WTC11 (cell line): ENCODE measurements around the gene BFSP2. TPM values are rescaled to one million over a fixed set of nuclear protein-coding genes. Genes with fewer than 3 reads are reported as not detected.

ENCODE experiments used
- ATAC-seq: fragments of 200-7000 bp; cut with Tn5 transposase; 2 replicates; pipeline ENCODE4 v1.10.0; 2021; ENCODE audit warnings: mild to moderate bottlenecking, moderate library complexity
- CTCF ChIA-PET: fragments of 300-600 bp; sonication (Branson Sonifier 250); formaldehyde crosslinking; loops from one replicate; lab custom pipeline; 2021; ENCODE audit warnings: antibody characterized with exemption; lab: Charles Lee
- POLR2A ChIA-PET: fragments of 350-600 bp; sonication (Branson Sonifier 250); formaldehyde crosslinking; loops from one replicate; lab custom pipeline; 2021; ENCODE audit warnings: antibody characterized with exemption; lab: Charles Lee
- DNase-seq: peaks from one replicate; pipeline ENCODE4 v3.0.0; 2021; ENCODE audit warnings: low spot score
- H3K27ac Mint-ChIP-seq: 2 replicates; pipeline ENCODE4 v1.8.0; 2021; ENCODE audit warnings: mixed read lengths
- H3K27me3 Mint-ChIP-seq: 2 replicates; pipeline ENCODE4 v1.8.0; 2021; ENCODE audit warnings: low read depth, mild to moderate bottlenecking, moderate library complexity, mixed read lengths
- H3K36me3 Mint-ChIP-seq: 2 replicates; pipeline ENCODE4 v1.8.0; 2021; ENCODE audit warnings: mixed read lengths
- H3K4me1 Mint-ChIP-seq: 2 replicates; pipeline ENCODE4 v1.8.0; 2022; ENCODE audit warnings: mixed read lengths
- H3K4me3 Mint-ChIP-seq: 2 replicates; pipeline ENCODE4 v1.8.0; 2021; ENCODE audit warnings: mild to moderate bottlenecking, moderate library complexity, mixed read lengths
- H3K9me3 Mint-ChIP-seq: 2 replicates; pipeline ENCODE4 v1.8.0; 2021; ENCODE audit warnings: mixed read lengths
- ATF1 ChIP-seq: sonication (generic); formaldehyde crosslinking; IDR thresholded peaks from 2 replicates; pipeline ENCODE4 v1.8.1; 2023; ENCODE audit warnings: mild to moderate bottlenecking, moderate library complexity, missing genetic modification reagents
- FOXK1 ChIP-seq: sonication (generic); formaldehyde crosslinking; IDR thresholded peaks from 2 replicates; pipeline ENCODE4 v1.8.0; 2022; ENCODE audit warnings: mild to moderate bottlenecking, moderate library complexity, missing genetic modification reagents
- NR2C2 ChIP-seq: sonication (generic); formaldehyde crosslinking; IDR thresholded peaks from 2 replicates; pipeline ENCODE4 v1.8.0; 2022; ENCODE audit warnings: mild to moderate bottlenecking, missing genetic modification reagents
- ZNF121 ChIP-seq: sonication (generic); formaldehyde crosslinking; IDR thresholded peaks from 2 replicates; pipeline ENCODE4 v1.8.0; 2023; ENCODE audit warnings: missing genetic modification reagents
- total RNA-seq: library from RNA; stranded (reverse); gene quantifications from 3 replicates; pipeline ENCODE4 v1.2.3, GENCODE V29; 2021
- TF ChIP-seq, protein P1 (sequence below): sonication (generic); formaldehyde crosslinking; IDR thresholded peaks from 2 replicates; pipeline ENCODE4 v1.8.0; 2022; ENCODE audit warnings: missing genetic modification reagents
- TF ChIP-seq, protein P2 (sequence below): sonication (generic); formaldehyde crosslinking; conservative IDR thresholded peaks from 2 replicates; pipeline ENCODE4 v1.8.1; 2022; ENCODE audit warnings: mild to moderate bottlenecking, missing genetic modification reagents
- TF ChIP-seq, protein P3 (sequence below): sonication (generic); formaldehyde crosslinking; IDR thresholded peaks from 2 replicates; pipeline ENCODE4 v1.8.0; 2023; ENCODE audit warnings: mild to moderate bottlenecking, missing genetic modification reagents
- TF ChIP-seq, protein P4 (sequence below): fragments of 250-450 bp; sonication (Bioruptor Pico); IDR thresholded peaks from 2 replicates; pipeline ENCODE4 v1.9.0; 2021; ENCODE audit warnings: moderate library complexity, mild to moderate bottlenecking, inconsistent platforms, borderline replicate concordance
- TF ChIP-seq, protein P5 (sequence below): sonication (generic); formaldehyde crosslinking; IDR thresholded peaks from 2 replicates; pipeline ENCODE4 v1.8.1; 2023; ENCODE audit warnings: mild to moderate bottlenecking, missing genetic modification reagents, moderate library complexity
- TF ChIP-seq, protein P6 (sequence below): fragments of 250-450 bp; sonication (Bioruptor Pico); IDR thresholded peaks from 2 replicates; pipeline ENCODE4 v1.9.0; 2021; ENCODE audit warnings: mild to moderate bottlenecking
- TF ChIP-seq, protein P7 (sequence below): sonication (generic); formaldehyde crosslinking; IDR thresholded peaks from 2 replicates; pipeline ENCODE4 v1.8.1; 2023; ENCODE audit warnings: mild to moderate bottlenecking, missing genetic modification reagents
- TF ChIP-seq, protein P8 (sequence below): sonication (generic); formaldehyde crosslinking; IDR thresholded peaks from 2 replicates; pipeline ENCODE4 v1.8.1; 2022; ENCODE audit warnings: mild to moderate bottlenecking, missing genetic modification reagents, moderate library complexity, borderline replicate concordance
- TF ChIP-seq, protein P9 (sequence below): fragments of 250-450 bp; sonication (Bioruptor Pico); IDR thresholded peaks from 2 replicates; pipeline ENCODE4 v1.8.0; 2021; ENCODE audit warnings: mild to moderate bottlenecking

BFSP2 gene
- total RNA-seq, 1 experiment from 2014 or later = not detected

DNA sequence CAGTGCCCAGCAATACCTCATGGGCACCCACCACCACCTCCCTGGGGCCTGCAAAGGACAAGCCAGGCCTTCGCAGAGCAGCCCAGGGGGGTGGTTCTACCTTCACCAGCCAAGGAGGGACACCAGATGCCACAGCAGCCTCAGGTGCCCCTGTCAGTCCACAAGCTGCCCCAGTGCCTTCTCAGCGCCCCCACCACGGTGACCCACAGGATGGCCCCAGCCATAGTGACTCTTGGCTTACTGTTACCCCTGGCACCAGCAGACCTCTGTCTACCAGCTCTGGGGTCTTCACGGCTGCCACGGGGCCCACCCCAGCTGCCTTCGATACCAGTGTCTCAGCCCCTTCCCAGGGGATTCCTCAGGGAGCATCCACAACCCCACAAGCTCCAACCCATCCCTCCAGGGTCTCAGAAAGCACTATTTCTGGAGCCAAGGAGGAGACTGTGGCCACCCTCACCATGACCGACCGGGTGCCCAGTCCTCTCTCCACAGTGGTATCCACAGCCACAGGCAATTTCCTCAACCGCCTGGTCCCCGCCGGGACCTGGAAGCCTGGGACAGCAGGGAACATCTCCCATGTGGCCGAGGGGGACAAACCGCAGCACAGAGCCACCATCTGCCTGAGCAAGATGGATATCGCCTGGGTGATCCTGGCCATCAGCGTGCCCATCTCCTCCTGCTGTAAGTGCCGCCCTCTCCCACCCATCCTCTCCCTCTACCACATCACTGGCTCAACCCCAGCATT is 19.2 kb upstream of the BFSP2 start:
- TF ChIP-seq, protein P1, sequence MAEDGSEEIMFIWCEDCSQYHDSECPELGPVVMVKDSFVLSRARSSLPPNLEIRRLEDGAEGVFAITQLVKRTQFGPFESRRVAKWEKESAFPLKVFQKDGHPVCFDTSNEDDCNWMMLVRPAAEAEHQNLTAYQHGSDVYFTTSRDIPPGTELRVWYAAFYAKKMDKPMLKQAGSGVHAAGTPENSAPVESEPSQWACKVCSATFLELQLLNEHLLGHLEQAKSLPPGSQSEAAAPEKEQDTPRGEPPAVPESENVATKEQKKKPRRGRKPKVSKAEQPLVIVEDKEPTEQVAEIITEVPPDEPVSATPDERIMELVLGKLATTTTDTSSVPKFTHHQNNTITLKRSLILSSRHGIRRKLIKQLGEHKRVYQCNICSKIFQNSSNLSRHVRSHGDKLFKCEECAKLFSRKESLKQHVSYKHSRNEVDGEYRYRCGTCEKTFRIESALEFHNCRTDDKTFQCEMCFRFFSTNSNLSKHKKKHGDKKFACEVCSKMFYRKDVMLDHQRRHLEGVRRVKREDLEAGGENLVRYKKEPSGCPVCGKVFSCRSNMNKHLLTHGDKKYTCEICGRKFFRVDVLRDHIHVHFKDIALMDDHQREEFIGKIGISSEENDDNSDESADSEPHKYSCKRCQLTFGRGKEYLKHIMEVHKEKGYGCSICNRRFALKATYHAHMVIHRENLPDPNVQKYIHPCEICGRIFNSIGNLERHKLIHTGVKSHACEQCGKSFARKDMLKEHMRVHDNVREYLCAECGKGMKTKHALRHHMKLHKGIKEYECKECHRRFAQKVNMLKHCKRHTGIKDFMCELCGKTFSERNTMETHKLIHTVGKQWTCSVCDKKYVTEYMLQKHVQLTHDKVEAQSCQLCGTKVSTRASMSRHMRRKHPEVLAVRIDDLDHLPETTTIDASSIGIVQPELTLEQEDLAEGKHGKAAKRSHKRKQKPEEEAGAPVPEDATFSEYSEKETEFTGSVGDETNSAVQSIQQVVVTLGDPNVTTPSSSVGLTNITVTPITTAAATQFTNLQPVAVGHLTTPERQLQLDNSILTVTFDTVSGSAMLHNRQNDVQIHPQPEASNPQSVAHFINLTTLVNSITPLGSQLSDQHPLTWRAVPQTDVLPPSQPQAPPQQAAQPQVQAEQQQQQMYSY (CRISPR knock-in tag) = no peak
- TF ChIP-seq NR2C2 (CRISPR knock-in tag) (no peak), ZNF121 (no peak), ATF1 (CRISPR knock-in tag) (no peak), FOXK1 (no peak)
- TF ChIP-seq, protein P2, sequence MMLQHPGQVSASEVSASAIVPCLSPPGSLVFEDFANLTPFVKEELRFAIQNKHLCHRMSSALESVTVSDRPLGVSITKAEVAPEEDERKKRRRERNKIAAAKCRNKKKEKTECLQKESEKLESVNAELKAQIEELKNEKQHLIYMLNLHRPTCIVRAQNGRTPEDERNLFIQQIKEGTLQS (CRISPR knock-in tag) = no peak
- TF ChIP-seq, protein P3, sequence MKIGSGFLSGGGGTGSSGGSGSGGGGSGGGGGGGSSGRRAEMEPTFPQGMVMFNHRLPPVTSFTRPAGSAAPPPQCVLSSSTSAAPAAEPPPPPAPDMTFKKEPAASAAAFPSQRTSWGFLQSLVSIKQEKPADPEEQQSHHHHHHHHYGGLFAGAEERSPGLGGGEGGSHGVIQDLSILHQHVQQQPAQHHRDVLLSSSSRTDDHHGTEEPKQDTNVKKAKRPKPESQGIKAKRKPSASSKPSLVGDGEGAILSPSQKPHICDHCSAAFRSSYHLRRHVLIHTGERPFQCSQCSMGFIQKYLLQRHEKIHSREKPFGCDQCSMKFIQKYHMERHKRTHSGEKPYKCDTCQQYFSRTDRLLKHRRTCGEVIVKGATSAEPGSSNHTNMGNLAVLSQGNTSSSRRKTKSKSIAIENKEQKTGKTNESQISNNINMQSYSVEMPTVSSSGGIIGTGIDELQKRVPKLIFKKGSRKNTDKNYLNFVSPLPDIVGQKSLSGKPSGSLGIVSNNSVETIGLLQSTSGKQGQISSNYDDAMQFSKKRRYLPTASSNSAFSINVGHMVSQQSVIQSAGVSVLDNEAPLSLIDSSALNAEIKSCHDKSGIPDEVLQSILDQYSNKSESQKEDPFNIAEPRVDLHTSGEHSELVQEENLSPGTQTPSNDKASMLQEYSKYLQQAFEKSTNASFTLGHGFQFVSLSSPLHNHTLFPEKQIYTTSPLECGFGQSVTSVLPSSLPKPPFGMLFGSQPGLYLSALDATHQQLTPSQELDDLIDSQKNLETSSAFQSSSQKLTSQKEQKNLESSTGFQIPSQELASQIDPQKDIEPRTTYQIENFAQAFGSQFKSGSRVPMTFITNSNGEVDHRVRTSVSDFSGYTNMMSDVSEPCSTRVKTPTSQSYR (CRISPR knock-in tag) = no peak
- TF ChIP-seq, protein P4, sequence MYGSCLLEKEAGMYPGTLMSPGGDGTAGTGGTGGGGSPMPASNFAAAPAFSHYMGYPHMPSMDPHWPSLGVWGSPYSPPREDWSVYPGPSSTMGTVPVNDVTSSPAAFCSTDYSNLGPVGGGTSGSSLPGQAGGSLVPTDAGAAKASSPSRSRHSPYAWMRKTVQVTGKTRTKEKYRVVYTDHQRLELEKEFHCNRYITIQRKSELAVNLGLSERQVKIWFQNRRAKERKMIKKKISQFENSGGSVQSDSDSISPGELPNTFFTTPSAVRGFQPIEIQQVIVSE (CRISPR knock-in tag) = no peak
- TF ChIP-seq, protein P5, sequence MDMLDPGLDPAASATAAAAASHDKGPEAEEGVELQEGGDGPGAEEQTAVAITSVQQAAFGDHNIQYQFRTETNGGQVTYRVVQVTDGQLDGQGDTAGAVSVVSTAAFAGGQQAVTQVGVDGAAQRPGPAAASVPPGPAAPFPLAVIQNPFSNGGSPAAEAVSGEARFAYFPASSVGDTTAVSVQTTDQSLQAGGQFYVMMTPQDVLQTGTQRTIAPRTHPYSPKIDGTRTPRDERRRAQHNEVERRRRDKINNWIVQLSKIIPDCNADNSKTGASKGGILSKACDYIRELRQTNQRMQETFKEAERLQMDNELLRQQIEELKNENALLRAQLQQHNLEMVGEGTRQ = no peak
- TF ChIP-seq, protein P6, sequence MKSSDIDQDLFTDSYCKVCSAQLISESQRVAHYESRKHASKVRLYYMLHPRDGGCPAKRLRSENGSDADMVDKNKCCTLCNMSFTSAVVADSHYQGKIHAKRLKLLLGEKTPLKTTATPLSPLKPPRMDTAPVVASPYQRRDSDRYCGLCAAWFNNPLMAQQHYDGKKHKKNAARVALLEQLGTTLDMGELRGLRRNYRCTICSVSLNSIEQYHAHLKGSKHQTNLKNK (CRISPR knock-in tag) = no peak
- TF ChIP-seq, protein P7, sequence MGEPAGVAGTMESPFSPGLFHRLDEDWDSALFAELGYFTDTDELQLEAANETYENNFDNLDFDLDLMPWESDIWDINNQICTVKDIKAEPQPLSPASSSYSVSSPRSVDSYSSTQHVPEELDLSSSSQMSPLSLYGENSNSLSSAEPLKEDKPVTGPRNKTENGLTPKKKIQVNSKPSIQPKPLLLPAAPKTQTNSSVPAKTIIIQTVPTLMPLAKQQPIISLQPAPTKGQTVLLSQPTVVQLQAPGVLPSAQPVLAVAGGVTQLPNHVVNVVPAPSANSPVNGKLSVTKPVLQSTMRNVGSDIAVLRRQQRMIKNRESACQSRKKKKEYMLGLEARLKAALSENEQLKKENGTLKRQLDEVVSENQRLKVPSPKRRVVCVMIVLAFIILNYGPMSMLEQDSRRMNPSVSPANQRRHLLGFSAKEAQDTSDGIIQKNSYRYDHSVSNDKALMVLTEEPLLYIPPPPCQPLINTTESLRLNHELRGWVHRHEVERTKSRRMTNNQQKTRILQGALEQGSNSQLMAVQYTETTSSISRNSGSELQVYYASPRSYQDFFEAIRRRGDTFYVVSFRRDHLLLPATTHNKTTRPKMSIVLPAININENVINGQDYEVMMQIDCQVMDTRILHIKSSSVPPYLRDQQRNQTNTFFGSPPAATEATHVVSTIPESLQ (CRISPR knock-in tag) = no peak
- TF ChIP-seq, protein P8, sequence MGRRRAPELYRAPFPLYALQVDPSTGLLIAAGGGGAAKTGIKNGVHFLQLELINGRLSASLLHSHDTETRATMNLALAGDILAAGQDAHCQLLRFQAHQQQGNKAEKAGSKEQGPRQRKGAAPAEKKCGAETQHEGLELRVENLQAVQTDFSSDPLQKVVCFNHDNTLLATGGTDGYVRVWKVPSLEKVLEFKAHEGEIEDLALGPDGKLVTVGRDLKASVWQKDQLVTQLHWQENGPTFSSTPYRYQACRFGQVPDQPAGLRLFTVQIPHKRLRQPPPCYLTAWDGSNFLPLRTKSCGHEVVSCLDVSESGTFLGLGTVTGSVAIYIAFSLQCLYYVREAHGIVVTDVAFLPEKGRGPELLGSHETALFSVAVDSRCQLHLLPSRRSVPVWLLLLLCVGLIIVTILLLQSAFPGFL = no peak
- TF ChIP-seq, protein P9, sequence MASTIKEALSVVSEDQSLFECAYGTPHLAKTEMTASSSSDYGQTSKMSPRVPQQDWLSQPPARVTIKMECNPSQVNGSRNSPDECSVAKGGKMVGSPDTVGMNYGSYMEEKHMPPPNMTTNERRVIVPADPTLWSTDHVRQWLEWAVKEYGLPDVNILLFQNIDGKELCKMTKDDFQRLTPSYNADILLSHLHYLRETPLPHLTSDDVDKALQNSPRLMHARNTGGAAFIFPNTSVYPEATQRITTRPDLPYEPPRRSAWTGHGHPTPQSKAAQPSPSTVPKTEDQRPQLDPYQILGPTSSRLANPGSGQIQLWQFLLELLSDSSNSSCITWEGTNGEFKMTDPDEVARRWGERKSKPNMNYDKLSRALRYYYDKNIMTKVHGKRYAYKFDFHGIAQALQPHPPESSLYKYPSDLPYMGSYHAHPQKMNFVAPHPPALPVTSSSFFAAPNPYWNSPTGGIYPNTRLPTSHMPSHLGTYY (CRISPR knock-in tag) = no peak
- H3K4me1 Mint-ChIP-seq = peaks cover 25% of the 10 kb centered on the region
- no peak for DNase-seq
- no peaks in the 10 kb centered on the region for H3K36me3 Mint-ChIP-seq
- ChIA-PET CTCF (interaction anchor here (1.3 to 6.3 kb wide), 2 partner anchors 8 to 339 kb away, joined by 4 to 46 read pairs; no protein-coding TSS in a partner anchor), POLR2A (no interaction called here)
- H3K9me3 Mint-ChIP-seq = no peaks in the 10 kb centered on the region
- H3K27ac Mint-ChIP-seq = no peak overlapping the region
- no peak overlapping the region for H3K4me3 Mint-ChIP-seq
- H3K27me3 Mint-ChIP-seq = no peaks in the 10 kb centered on the region
- ATAC-seq = no peak
